ENCODE data around the gene DEGS2. TPM values are rescaled to one million over a fixed set of nuclear protein-coding genes. Genes with fewer than 3 reads are reported as not detected.

DEGS2 gene
- total and polyA plus RNA-seq, 2 of the 13 experiments (the other 11 are each of a cell fraction or from before 2014, with no cell fraction given) = 0.09 TPM

- TF ChIP-seq SNAPC4 (CRISPR knock-in tag; IDR thresholded peaks at IDR 0.05) (peak; percentile 47; the same call in 1 of the 2 replicates), ZNF10 (CRISPR knock-in tag; IDR thresholded peaks at IDR 0.05; ENCODE audit: borderline replicate concordance, low read depth) (no peak), NFE2L1 (CRISPR knock-in tag; IDR thresholded peaks at IDR 0.05; ENCODE audit: borderline replicate concordance) (no peak), ZNF569 (CRISPR knock-in tag; IDR thresholded peaks at IDR 0.05; ENCODE audit: borderline replicate concordance) (0 out of 2 replicates have a peak, but pooled peaks have one; percentile 50), MEIS2 (CRISPR knock-in tag; IDR thresholded peaks at IDR 0.05) (0 out of 2 replicates have a peak, but pooled peaks have one; percentile 36), KIAA2018 (CRISPR knock-in tag; IDR thresholded peaks at IDR 0.05; ENCODE audit: borderline replicate concordance) (no peak), ZNF550 (CRISPR knock-in tag; IDR thresholded peaks at IDR 0.05; ENCODE audit: borderline replicate concordance) (no peak; the same call in 1 of the 2 replicates), HCFC1 (IDR thresholded peaks at IDR 0.05; ENCODE audit: low read depth, low read length) (peak; percentile 37; the same call in 1 of the 2 replicates), MTA1 (CRISPR knock-in tag; IDR thresholded peaks at IDR 0.05; ENCODE audit: borderline replicate concordance) (0 out of 2 replicates have a peak, but pooled peaks have one; percentile 38)
- TF ChIP-seq, protein P1, sequence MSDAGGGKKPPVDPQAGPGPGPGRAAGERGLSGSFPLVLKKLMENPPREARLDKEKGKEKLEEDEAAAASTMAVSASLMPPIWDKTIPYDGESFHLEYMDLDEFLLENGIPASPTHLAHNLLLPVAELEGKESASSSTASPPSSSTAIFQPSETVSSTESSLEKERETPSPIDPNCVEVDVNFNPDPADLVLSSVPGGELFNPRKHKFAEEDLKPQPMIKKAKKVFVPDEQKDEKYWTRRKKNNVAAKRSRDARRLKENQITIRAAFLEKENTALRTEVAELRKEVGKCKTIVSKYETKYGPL (CRISPR knock-in tag; IDR thresholded peaks at IDR 0.05) = no peak
Measured at GRCh38 chr14:100192672-100193416, 33.4 kb upstream of the DEGS2 start (continued).

Data from HepG2 (cell line).